ENCODE results near the gene GARS1. TPM values are rescaled to one million over a fixed set of nuclear protein-coding genes. Genes with fewer than 3 reads are reported as not detected.

GARS1 gene
- total and polyA plus RNA-seq, 9 of the 15 experiments (the other 6 are each of a cell fraction or from before 2014, with no cell fraction given): 142 to 769 (median 272) TPM

GRCh38 chr7:30634193-30634626 lies 39.5 kb downstream of the GARS1 start:
- no peak overlapping the region for H2AFZ ChIP-seq (ENCODE audit: low read depth, low read length)
- no peak overlapping the region for H3K9ac ChIP-seq (ENCODE audit: insufficient read depth in 1 of 2, low read depth in 2 of 2, low read length in 2 of 2)
- no peaks in the 10 kb centered on the region for H3K27me3 ChIP-seq (ENCODE audit: control insufficient read depth in 2 of 2, insufficient read depth in 2 of 2, low read length in 2 of 2)
- FAIRE-seq (no peak), ATAC-seq (peak; percentile 36), DNase-seq (ENCODE audit: extremely low read depth in 1 of 4, low spot score in 3 of 4) (no peak)
- peaks cover 3% of the 10 kb centered on the region; the same call in 1 of the 2 replicates for H4K20me1 ChIP-seq (replicated peaks; ENCODE audit: control insufficient read depth, insufficient read depth, low read length)
- H3K4me2 ChIP-seq (ENCODE audit: insufficient read depth, low read length): no peak overlapping the region
- POLR2A ChIA-PET: interaction anchor here (0.5 to 2.0 kb wide), 4 partner anchors 7 to 921 kb away, joined by 3 to 6 read pairs (median 6); no protein-coding TSS in a partner anchor
- no peak overlapping the region for H3K4me3 ChIP-seq
- H3K9me1 ChIP-seq (ENCODE audit: control insufficient read depth, insufficient read depth, low read length): no peaks in the 10 kb centered on the region
- TF ChIP-seq RAD21 (CRISPR knock-in tag; conservative IDR thresholded peaks at IDR 0.05 in 1 of 2, IDR thresholded peaks at IDR 0.05 in 1 of 2) (no peak), ZNF408 (CRISPR knock-in tag; IDR thresholded peaks at IDR 0.05; ENCODE audit: low read depth) (no peak), ZNF431 (CRISPR knock-in tag; IDR thresholded peaks at IDR 0.05) (no peak), PCBP1 (IDR thresholded peaks at IDR 0.05; ENCODE audit: low read depth, low read length, poor library complexity, severe bottlenecking) (no peak), ZNF197 (CRISPR knock-in tag; IDR thresholded peaks at IDR 0.05; ENCODE audit: low read depth) (no peak), BRCA1 (IDR thresholded peaks at IDR 0.05) (no peak), BRCA1 (CRISPR knock-in tag; IDR thresholded peaks at IDR 0.05) (no peak), CC2D1A (IDR thresholded peaks at IDR 0.05) (no peak), ZNF766 (CRISPR knock-in tag; conservative IDR thresholded peaks at IDR 0.05) (no peak)
- TF ChIP-seq, protein P1, sequence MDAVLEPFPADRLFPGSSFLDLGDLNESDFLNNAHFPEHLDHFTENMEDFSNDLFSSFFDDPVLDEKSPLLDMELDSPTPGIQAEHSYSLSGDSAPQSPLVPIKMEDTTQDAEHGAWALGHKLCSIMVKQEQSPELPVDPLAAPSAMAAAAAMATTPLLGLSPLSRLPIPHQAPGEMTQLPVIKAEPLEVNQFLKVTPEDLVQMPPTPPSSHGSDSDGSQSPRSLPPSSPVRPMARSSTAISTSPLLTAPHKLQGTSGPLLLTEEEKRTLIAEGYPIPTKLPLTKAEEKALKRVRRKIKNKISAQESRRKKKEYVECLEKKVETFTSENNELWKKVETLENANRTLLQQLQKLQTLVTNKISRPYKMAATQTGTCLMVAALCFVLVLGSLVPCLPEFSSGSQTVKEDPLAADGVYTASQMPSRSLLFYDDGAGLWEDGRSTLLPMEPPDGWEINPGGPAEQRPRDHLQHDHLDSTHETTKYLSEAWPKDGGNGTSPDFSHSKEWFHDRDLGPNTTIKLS (IDR thresholded peaks at IDR 0.05; ENCODE audit: borderline replicate concordance, low read depth): no peak
- TF ChIP-seq, protein P2, sequence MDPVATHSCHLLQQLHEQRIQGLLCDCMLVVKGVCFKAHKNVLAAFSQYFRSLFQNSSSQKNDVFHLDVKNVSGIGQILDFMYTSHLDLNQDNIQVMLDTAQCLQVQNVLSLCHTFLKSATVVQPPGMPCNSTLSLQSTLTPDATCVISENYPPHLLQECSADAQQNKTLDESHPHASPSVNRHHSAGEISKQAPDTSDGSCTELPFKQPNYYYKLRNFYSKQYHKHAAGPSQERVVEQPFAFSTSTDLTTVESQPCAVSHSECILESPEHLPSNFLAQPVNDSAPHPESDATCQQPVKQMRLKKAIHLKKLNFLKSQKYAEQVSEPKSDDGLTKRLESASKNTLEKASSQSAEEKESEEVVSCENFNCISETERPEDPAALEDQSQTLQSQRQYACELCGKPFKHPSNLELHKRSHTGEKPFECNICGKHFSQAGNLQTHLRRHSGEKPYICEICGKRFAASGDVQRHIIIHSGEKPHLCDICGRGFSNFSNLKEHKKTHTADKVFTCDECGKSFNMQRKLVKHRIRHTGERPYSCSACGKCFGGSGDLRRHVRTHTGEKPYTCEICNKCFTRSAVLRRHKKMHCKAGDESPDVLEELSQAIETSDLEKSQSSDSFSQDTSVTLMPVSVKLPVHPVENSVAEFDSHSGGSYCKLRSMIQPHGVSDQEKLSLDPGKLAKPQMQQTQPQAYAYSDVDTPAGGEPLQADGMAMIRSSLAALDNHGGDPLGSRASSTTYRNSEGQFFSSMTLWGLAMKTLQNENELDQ (CRISPR knock-in tag; IDR thresholded peaks at IDR 0.05; ENCODE audit: borderline replicate concordance): no peak
- TF ChIP-seq, protein P3, sequence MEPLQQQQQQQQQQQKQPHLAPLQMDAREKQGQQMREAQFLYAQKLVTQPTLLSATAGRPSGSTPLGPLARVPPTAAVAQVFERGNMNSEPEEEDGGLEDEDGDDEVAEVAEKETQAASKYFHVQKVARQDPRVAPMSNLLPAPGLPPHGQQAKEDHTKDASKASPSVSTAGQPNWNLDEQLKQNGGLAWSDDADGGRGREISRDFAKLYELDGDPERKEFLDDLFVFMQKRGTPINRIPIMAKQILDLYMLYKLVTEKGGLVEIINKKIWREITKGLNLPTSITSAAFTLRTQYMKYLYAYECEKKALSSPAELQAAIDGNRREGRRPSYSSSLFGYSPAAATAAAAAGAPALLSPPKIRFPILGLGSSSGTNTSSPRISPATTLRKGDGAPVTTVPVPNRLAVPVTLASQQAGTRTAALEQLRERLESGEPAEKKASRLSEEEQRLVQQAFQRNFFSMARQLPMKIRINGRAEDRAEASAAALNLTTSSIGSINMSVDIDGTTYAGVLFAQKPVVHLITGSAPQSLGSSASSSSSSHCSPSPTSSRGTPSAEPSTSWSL (CRISPR knock-in tag; IDR thresholded peaks at IDR 0.05; ENCODE audit: borderline replicate concordance): no peak
- TF ChIP-seq, protein P4, sequence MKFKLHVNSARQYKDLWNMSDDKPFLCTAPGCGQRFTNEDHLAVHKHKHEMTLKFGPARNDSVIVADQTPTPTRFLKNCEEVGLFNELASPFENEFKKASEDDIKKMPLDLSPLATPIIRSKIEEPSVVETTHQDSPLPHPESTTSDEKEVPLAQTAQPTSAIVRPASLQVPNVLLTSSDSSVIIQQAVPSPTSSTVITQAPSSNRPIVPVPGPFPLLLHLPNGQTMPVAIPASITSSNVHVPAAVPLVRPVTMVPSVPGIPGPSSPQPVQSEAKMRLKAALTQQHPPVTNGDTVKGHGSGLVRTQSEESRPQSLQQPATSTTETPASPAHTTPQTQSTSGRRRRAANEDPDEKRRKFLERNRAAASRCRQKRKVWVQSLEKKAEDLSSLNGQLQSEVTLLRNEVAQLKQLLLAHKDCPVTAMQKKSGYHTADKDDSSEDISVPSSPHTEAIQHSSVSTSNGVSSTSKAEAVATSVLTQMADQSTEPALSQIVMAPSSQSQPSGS (CRISPR knock-in tag; IDR thresholded peaks at IDR 0.05): no peak
- intact Hi-C loops (cut with micrococcal nuclease) (no loop called here), in situ Hi-C loops (cut with MboI) (no loop called here)
- CTCF ChIA-PET (ENCODE audit: low intra/inter-chr PET ratio): no interaction called here
- no TSS peak for BruUV-seq (replicated peaks)
- H3K9me3 ChIP-seq (replicated peaks; ENCODE audit: control insufficient read depth, insufficient read depth, low read depth, low read length): no peaks in the 10 kb centered on the region
- 100% methylated on average over 1 of the region's 1 CpG for WGBS (ENCODE audit: insufficient coverage, low coverage, missing lambda C conversion rate)
- H3K79me2 ChIP-seq (ENCODE audit: control insufficient read depth, insufficient read depth, low read length): no peaks in the 10 kb centered on the region; the same call in 2 of the 3 replicates
- no peak overlapping the region for H3K27ac ChIP-seq (ENCODE audit: extremely low read depth, low read depth, low read length)
- H3K4me1 ChIP-seq (replicated peaks in 1 of 2; ENCODE audit: control insufficient read depth in 2 of 2, insufficient read depth in 2 of 2, low read length in 2 of 2): no peaks in the 10 kb centered on the region
- peaks cover 71% of the 10 kb centered on the region for H3K36me3 ChIP-seq (ENCODE audit: control insufficient read depth, insufficient read depth, low read length)
